ENCODE results near the gene RNF157. TPM values are rescaled to one million over a fixed set of nuclear protein-coding genes. Genes with fewer than 3 reads are reported as not detected.

The RNF157 gene
- total and polyA plus RNA-seq, 2 of the 13 experiments (the other 11 are each of a cell fraction or from before 2014, with no cell fraction given): 0.44 to 1.5 TPM

DNA sequence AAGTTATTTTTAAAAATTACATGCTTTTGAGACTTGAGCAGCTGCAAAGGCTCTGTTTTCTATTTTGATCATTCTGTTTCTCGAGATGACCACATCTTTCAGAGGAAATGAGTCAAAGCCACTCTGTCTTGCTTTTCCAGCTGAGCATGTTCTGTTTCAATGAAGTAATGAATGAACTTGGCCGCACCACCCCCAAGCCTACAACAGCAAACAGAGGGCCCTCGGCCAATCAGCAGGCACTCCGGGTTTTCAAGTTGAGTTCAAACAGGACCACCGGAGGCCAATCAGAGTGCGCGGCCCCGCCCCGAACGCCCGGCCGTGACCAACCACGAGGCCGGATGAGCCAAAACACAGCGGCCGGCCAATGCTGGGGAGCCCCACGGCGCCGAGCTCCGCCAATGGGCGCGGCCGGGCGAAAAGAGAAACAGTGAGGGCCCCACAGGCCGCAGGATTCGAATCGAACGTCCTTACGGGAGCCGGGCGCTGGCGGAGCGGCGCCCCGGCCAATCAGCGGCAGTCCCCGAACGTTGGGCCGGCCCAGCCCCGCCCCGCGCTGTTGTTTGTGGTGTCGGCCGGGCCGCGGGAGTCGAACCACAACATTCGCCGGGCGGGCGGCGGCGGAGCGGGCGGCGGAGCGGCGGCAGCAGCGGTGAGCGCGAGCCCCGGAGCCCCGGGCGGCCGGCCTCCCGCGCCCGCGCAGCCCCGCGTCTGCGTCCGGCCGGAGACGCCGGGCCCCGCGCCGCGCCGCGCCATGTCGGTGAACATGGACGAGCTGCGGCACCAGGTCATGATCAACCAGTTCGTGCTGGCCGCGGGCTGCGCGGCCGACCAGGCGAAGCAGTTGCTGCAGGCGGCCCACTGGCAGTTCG is 24.7 kb upstream of the RNF157 start, which contains the start of gene UBALD2 (continued):
- TF ChIP-seq MLX (CRISPR knock-in tag; IDR thresholded peaks at IDR 0.05): 0 out of 2 replicates have a peak, but pooled peaks have one; percentile 21
- no peak for TF ChIP-seq ZNF354B (CRISPR knock-in tag; IDR thresholded peaks at IDR 0.05)
- no peak for TF ChIP-seq SOX13 (IDR thresholded peaks at IDR 0.05)
- peak in 1 of 2 experiments; percentile 40; a peak in 2 of 4 replicates for TF ChIP-seq SOX13 (CRISPR knock-in tag; conservative IDR thresholded peaks at IDR 0.05 in 1 of 2, IDR thresholded peaks at IDR 0.05 in 1 of 2)
- peak; percentile 51; the same call in 1 of the 2 replicates for TF ChIP-seq TFE3 (CRISPR knock-in tag; IDR thresholded peaks at IDR 0.05)
- TF ChIP-seq TARDBP (CRISPR knock-in tag; IDR thresholded peaks at IDR 0.05): peak; percentile 44; the same call in 1 of the 2 replicates
- TF ChIP-seq ZNF235 (CRISPR knock-in tag; IDR thresholded peaks at IDR 0.05; ENCODE audit: borderline replicate concordance): peak; percentile 79; the same call in 1 of the 2 replicates
- TF ChIP-seq ZBTB26 (CRISPR knock-in tag; IDR thresholded peaks at IDR 0.05; ENCODE audit: borderline replicate concordance): no peak
- no peak for TF ChIP-seq SP1 (IDR thresholded peaks at IDR 0.05)
- TF ChIP-seq SP1 (CRISPR knock-in tag; IDR thresholded peaks at IDR 0.05): peak; percentile 86
- 0 out of 2 replicates have a peak, but pooled peaks have one; percentile 70 for TF ChIP-seq SNAPC5 (CRISPR knock-in tag; IDR thresholded peaks at IDR 0.05; ENCODE audit: borderline replicate concordance)
- TF ChIP-seq, protein P1, sequence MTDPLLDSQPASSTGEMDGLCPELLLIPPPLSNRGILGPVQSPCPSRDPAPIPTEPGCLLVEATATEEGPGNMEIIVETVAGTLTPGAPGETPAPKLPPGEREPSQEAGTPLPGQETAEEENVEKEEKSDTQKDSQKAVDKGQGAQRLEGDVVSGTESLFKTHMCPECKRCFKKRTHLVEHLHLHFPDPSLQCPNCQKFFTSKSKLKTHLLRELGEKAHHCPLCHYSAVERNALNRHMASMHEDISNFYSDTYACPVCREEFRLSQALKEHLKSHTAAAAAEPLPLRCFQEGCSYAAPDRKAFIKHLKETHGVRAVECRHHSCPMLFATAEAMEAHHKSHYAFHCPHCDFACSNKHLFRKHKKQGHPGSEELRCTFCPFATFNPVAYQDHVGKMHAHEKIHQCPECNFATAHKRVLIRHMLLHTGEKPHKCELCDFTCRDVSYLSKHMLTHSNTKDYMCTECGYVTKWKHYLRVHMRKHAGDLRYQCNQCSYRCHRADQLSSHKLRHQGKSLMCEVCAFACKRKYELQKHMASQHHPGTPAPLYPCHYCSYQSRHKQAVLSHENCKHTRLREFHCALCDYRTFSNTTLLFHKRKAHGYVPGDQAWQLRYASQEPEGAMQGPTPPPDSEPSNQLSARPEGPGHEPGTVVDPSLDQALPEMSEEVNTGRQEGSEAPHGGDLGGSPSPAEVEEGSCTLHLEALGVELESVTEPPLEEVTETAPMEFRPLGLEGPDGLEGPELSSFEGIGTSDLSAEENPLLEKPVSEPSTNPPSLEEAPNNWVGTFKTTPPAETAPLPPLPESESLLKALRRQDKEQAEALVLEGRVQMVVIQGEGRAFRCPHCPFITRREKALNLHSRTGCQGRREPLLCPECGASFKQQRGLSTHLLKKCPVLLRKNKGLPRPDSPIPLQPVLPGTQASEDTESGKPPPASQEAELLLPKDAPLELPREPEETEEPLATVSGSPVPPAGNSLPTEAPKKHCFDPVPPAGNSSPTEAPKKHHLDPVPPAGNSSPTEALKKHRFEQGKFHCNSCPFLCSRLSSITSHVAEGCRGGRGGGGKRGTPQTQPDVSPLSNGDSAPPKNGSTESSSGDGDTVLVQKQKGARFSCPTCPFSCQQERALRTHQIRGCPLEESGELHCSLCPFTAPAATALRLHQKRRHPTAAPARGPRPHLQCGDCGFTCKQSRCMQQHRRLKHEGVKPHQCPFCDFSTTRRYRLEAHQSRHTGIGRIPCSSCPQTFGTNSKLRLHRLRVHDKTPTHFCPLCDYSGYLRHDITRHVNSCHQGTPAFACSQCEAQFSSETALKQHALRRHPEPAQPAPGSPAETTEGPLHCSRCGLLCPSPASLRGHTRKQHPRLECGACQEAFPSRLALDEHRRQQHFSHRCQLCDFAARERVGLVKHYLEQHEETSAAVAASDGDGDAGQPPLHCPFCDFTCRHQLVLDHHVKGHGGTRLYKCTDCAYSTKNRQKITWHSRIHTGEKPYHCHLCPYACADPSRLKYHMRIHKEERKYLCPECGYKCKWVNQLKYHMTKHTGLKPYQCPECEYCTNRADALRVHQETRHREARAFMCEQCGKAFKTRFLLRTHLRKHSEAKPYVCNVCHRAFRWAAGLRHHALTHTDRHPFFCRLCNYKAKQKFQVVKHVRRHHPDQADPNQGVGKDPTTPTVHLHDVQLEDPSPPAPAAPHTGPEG (CRISPR knock-in tag; IDR thresholded peaks at IDR 0.05): peak; percentile 24; the same call in 1 of the 2 replicates
- peak; percentile 85; the same call in 1 of the 2 replicates for TF ChIP-seq ZNF589 (CRISPR knock-in tag; conservative IDR thresholded peaks at IDR 0.05)
- no peak for TF ChIP-seq SYNCRIP (IDR thresholded peaks at IDR 0.05; ENCODE audit: insufficient read depth, low read depth, low read length)
- TF ChIP-seq LCORL (IDR thresholded peaks at IDR 0.05): no peak
- TF ChIP-seq LCORL (CRISPR knock-in tag; IDR thresholded peaks at IDR 0.05): peak; percentile 52
- TF ChIP-seq RBM39 (IDR thresholded peaks at IDR 0.05; ENCODE audit: low read depth, low read length, poor library complexity, severe bottlenecking): peak; percentile 57
- peak; percentile 65 for TF ChIP-seq ASH2L (IDR thresholded peaks at IDR 0.05; ENCODE audit: insufficient read length, low read depth, low read length)
- peak; percentile 20; the same call in 1 of the 2 replicates for TF ChIP-seq ELF3 (CRISPR knock-in tag; IDR thresholded peaks at IDR 0.05)
